Measurements from ENCODE around the gene COX8A.
A peak's percentile ranks its signal among the peaks of the same experiment; 100 is the strongest.
"Not testable (repeated sequence)": the region's sequence is repeated elsewhere in the genome, so short reads cannot be mapped to it uniquely, and the experiment has no call there.

Gene COX8A, protein sequence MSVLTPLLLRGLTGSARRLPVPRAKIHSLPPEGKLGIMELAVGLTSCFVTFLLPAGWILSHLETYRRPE

DNA sequence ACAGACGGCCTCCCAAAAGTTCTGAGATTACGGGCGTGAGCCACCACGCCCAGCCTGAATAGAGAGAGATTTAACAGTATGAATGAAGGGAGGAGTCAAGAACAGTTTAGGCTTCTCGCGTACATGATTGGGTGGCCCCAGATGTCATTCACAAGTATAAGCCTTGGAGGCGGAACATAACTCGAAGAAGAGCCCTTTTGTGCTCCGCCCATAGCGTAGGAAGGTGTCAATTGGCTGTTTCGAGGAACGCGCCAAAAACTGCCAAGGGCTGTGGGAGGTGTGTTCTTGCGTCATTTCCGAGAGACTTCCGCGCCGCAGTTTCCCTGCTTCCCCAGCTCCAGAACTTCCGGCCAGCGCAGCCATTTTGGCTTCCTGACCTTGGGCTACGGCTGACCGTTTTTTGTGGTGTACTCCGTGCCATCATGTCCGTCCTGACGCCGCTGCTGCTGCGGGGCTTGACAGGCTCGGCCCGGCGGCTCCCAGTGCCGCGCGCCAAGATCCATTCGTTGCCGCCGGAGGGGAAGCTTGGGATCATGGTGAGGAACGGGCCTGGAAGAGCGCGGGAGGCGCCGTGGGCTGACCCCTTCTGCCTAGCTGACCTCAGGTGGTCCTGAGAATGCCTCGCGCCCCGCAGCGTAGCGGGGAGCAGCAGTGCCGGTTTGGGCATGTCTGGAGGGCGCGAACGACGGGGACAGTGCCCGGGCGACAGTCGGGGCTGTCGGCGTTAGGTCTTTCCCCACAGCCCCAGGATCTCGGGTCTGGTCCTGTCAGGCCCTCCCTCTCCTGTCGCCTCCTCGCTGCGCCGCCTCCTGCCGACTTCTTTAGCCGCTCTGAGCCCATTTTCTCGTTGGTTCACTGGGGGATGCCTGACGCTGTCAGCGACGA, at the start of gene COX8A:
Gene COX8A (plus strand): TSS at position 362 of the 885 bp plus-strand sequence. CDS start 61 bp downstream, at position 423.
- peak; percentile 89 for DNase-seq (ENCODE audit: low read depth)

DNA sequence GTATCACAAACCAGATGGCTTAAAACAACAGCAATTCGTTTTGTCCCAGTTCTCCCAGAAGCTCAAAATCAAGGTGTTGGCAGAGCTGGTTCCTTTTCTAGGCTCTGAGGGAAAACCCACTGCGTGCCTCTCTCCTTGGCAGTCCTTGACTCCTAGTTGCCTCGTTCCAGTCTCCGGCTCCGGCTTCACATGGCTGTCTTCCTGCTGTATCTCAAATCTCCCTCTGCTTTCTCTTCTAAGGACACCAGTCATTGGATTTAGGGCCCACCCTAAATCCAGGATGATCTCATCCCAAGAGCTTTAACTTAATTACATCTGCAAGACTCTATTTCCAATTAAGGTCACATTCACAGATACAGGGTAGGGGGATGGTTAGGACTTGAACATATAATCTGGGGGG, 44.8 kb upstream of the COX8A start:
- no peak for DNase-seq (ENCODE audit: low read depth)

DNA sequence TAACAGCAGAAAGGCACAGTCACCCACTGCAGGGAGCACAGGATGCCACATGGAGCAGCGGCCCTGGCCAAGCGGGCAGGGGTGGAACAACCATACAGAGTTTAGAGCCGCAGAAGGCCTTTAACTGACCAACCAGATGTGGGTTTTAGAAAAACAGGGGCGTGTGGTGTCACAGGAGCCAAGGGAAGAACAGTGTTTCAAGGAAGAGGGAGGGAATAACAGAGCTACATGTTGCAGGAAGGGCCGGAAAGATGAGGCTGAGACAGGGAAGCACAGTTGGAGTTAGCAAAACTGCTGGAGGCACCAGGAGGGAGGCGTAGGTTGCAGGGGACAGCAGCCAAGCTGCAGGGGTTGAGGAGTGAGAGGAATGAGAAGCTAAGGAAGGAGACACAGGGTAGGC, 43.4 kb upstream of the COX8A start:
- DNase-seq (ENCODE audit: low read depth) = no peak

DNA sequence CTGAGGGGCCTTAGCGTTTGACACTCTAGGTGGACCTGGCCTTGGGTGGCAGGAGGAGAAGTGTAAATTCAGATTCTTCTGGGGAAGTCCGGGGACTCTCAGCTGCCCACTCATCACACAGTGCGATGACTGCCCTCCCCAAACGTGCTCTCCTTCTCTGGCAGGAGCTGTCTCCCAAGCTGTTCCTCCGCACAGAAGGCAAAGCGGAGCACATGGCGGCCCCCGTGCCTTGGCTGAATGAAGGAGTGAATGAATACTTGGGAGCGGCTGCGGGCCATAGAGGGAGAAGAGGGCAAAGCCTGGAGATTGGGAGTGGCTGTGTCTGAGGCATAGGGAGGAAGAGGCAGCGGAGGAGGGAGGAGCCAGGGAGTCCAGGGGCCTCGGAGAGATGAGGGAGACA, 42.5 kb upstream of the COX8A start:
- no peak for DNase-seq (ENCODE audit: low read depth)

DNA sequence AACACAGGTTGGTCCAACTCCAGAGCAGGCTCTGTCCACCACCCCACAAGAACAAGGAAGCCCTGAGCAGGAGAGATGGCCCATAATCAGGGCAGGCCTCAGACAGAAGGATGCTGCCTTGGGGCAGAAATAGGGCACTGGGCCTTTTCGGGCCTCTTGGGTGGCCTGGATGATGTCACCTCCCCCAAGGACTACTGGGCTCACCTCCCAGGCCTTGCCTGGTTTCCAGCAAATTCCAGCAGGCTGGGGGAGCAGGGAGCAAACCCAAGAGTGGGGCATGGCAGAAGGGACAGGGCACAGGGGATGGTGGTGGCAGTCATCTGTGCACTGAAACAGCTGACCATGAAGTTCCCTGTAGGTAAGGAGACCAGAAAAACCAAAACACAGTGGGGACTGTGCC, 41.0 kb upstream of the COX8A start:
- DNase-seq (ENCODE audit: low read depth) = no peak

DNA sequence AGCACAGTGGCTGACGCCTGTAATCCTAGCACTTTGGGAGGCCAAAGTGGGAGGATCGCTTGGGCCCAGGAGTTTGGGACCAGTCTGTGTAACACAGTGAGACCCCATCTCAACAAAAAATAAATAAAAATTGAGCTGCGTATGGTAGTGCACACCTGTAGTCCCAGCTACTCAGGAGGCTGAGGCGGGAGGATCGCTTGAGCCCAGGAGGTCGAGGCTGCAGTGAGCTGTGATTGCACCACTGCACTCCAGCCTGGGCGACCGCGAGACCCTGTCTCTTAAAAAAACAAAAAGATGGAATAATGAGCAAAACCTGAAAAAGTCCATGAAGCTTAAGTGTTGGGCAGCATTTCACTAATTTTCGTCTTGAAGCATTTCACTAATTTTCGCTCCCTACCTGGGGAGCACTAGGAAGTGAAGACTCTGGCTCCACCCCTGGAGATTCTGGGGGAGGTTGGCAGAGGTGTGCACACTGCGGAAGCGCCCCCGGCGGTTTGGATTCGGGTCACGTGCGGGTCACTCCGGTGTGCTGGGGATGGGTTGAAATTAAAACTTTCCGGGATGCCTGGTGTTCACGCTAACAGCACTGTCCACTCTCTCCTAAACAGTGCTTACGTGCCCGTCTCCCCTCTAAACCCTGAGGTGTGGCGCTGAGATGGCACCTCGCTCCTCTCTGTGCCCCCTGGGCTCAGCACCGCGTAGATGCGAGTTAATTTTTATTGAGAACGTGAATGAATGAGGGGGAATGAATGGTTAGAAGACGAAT, 36.5 kb upstream of the COX8A start:
- DNase-seq (ENCODE audit: low read depth) = no peak

DNA sequence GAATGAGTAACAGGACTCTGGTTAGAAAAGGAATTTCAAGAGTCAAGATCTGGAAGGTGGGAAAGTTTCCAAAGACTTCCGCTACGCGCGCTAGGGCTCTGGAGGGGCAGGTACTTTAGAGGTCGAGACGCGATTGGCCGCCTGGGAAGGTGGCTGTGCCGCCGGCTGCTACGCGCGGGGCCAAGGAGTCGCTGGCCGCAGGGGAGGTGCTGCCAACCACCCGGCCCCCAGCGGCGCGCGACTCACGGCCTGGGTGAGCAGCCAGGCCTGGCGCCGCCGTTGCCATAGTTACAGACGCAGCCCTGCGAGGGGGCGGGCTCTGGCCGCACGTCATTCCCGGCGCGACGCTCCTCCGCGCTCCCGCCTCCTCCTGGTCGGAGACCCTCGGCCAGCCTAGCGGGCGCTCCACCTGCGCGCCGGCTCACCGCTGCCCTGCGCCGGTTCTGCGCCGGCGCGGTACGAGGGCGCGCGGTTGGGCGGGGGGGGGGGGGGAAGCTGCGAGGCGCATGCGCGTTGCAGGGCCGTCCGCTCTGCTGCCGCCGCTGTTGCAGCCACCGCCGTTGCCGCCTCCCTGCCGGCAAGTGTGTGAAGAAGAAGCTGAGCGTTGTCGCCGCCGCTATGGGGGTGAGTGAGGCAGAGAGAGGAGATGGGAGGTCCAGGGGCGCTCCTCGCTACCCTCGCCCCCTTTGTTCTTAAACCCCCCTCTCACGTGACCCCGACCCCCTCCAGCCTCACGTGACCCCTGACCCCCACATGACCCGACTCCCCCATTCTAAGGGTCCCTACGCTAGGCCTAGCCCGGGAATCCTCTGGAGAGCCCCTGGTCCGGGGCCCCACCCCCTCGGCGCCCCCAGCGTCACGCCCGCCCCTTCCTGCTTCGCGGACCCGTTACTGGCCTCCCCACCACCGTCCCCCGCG, 35.7 kb upstream of the COX8A start, which contains the start of gene NAA40:
Gene NAA40 (plus strand): TSS at position 524 of the 918 bp plus-strand sequence. CDS start 95 bp downstream, at position 619.
- DNase-seq (ENCODE audit: low read depth) = peak; percentile 89

DNA sequence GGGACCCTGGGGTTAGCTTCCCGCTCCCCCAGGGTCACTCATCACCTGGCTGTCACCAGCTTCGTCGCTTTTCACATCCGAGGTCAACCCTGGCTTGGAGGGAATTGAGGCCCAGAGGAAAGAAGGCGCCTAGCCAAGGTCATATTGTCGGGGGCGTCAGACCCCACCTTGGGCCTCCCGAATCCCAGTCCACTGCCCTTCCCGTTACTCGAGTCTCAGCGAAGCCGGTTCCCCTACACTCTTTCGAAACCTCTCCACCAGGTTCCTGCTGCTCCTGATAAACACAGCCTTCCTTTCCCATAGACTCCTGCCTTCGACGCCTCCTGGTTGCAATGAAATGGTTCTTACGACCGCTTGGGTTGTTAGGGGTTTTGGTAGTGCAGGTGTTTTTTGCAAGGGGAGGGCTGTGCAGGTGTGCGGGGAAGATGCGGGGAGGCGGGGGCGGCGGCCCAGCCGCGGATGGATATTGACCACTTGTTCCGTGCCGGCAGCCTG, 35.0 kb upstream of the COX8A start:
- no peak for DNase-seq (ENCODE audit: low read depth)

DNA sequence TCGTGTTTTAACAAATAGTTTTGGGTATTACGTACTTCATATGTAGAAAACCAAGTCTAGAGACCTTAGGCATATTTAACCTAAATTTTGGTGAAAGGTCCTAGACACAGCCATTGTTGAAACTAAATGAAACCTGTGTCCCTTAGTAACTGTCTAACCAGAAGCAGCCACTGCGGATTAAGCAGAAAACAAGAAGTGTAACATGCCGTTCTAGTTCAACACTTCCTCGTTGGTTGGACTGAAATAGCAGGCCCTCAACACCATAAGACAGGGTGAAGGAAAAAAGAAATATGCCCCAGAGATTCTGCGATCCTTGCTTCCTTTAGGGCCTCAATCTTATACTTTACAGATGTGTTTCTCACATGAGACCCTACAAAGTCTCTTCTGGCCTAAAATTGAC, 33.6 kb upstream of the COX8A start:
- DNase-seq (ENCODE audit: low read depth) = no peak

DNA sequence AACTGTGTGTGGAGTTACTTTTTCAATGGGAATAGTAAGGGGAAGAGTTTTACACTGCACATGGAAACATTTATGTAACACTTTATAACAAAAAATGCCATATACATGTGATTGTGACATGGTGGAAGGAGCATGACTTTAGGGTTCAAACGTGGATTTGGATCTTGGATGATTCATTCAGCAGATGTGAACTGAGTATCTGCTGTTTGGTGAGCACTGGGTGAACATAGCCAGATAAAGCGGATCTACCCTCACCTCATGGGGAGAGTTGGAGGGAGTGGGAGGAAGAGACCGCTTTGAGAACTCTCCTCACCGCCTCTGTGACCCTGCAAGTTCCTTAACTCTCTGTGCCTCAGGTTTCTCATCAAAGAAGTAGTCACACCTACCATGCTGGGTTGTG, 32.5 kb upstream of the COX8A start:
- no peak for DNase-seq (ENCODE audit: low read depth)

DNA sequence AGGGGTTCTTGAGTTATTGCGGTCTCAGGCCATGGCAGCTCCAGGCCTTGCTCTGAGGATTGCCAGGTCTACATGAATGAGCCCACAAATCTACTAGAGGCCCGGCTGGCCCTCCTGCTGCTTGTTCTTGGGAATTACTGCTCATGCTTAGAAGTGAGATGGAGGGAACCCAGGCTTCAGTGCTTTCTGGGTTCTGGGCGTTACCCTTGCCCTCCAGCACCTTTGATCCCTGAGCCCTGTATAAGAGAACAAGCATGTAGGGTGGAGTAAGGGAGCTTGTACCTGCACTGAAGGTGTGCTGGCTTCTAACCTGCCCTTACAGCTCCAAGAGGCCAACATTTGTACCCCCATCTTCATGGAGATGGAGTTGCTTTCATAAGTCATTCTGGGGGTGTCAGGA, 31.6 kb upstream of the COX8A start:
- DNase-seq (ENCODE audit: low read depth) = no peak

DNA sequence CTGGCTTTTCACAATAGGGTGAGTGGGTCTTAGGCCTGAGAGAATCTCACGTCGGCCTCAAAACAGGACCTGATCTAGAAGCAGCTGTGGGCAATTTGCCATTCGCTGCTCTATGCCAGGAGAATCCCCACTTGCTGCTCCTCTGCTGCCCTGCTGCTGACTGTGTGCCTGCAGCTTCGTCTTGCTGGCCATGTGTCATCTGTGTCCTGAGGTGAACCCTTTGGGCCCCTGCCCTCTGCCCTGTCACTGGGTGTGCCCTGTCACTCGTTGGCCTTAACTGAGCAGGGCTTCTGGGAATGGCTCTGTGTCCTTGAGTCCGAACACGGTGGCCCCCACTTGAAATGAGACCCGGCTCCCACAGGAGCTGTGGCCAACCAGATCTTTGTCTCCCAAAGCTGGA, 29.4 kb upstream of the COX8A start:
- no peak for DNase-seq (ENCODE audit: low read depth)

DNA sequence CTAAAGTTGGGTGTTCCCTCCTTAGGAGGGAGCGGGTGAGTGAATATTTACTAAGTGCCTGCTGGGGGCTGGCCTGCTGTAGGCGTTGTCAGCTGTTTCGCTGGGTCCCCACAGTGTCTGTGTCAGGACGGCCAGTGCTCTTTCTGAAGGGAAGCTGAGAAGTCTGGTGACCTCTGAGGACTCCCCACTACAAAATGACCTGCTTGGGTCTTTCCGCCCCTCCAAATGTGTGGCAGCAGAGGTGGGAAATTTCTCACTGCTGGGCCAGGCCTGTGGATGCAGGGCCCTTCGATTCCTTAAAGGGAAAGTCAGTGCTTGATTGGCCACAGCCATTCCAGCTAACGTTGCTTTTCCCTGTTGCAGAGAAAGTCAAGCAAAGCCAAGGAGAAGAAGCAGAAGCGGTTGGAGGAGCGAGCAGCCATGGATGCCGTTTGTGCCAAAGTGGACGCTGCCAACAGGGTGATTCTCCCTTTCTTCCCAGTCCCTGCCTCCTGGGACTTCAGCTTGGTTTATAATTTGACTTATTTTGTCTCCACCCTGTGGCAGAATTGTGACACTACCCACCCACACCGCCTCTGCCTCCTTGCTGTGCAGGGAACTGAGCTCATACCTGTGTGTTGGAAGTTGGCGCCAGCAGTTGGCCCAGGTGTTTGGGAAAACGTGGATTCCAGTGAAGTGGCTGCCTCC, 28.8 kb upstream of the COX8A start:
- no peak for DNase-seq (ENCODE audit: low read depth)

DNA sequence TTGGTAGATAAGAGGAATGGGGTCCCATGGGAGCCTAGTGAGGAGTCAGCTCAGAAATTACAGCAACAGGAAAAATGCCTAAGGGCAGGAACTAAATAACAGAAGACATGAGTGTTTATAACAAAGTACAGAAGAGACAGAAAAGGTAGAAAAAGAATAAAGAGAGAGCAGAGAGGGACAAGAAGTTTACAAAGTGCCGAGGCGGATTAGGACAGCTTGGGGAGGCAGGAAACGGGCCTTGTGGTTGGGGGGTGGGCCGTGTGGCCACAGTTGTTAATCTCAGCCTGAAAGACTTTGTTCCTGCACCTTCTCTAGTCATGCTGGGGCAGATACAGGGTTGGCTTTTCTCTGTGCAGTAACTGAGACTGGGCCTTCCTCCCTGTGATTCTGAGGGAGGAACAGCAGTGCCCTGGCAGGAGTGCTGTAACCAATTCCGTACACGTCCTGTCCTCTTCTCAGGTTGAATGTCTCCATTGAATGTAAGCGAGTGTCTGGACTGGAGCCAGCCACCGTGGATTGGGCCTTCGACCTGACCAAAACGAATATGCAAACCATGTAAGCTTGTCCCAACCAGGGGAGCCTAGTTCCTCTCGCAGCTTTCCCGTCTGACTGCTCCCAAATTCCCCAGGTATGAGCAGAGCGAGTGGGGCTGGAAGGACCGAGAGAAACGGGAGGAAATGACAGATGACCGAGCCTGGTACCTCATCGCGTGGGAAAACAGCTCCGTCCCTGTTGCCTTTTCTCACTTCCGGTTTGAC, 22.5 kb upstream of the COX8A start:
- DNase-seq (ENCODE audit: low read depth) = no peak

DNA sequence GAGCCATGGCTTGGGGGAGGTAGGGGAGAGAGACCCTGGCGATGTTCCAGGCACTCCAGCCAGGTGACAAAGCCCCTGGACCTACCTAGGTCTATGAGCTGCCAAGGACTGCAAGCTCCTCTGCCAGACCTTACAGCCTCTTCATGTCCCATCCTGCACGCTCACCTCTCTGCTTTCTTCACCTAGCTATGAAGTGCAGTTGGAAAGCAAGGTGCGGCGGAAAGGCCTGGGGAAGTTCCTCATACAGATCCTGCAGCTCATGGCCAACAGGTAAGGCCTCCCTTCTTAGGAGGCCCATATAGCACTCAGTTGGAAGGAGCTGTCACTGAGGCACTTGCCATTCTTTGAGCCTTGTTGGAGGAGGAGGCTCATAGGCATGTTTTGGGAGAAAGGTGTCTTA, 21.9 kb upstream of the COX8A start:
- DNase-seq (ENCODE audit: low read depth) = no peak

DNA sequence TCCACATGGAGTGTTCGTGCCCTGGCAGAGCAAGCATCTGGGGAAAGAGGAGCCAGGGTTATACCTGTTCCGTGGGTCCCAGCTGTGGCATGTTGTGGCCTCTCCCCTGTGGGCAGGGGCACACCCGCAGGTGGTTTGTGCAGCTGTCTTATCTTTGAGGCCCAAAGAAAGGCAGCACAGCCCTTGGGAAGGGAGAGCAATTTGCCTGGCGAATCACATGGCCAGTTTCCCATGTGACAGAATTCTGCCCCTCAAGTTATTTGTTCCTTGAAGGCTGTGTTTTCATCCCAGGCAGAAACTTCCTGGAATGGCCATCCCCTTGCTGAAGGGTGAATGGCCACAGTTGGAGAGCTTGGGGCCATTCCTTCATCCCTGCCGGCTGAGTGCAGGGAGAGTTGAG, 16.4 kb upstream of the COX8A start:
- no peak for DNase-seq (ENCODE audit: low read depth)

DNA sequence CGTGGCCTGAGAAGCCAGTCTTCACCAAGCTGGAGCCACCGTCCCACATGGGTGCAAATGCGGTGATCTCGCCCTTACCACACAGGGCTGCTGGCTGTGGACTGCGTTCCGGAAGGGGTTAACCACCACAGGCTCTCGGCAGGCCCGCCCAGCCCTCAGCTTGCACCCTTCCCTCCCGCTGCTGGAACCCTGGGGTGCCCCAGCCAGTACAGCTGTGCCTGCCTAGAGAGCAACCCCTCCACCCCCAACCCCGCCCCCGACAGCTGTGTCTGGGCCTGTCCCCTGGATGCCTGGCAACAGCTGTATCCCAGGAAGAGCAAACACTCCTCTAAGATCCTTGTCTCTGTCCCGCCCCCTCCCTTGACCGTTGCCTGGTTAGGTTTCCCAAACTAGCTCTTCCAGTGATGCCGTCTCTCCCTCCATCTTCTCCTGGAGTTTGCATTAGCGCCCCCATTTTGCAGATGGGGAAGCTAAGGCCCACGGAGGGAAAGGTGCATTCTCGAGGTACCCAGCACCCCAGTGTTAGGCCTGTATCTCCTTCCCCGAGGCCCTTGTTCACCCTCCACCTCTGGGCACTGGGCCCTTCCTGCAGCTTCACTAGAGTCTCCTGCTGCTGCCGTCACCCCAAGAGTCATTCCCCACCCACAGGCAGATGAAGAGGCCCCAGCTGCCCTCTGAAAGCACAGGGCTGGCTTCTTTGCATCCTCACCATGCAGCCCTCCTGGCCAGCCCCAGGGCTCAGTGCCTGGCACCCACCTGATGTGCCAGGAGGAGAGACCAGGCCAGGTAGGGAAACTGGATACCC, 12.6 kb upstream of the COX8A start:
- no peak for DNase-seq (ENCODE audit: low read depth)

DNA sequence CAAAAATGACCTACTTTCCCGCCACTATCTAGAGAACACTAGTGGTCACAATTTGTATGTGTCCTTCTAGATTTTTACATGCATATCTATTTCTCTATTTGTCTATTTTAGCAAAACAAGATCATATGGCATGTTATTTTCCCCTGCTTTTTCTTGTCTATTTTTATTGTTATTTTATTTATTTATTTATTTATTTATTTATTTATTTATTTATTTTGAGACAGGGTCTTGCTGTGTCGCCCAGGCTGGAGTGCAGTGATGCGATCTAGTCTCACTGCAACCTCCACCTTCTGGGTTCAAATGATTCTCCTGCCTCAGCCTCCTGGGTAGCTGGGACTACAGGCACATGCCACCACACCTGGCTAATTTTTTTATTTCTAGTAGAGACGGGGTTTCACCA, 10.5 kb upstream of the COX8A start:
- DNase-seq (ENCODE audit: low read depth) = not testable (repeated sequence)

DNA sequence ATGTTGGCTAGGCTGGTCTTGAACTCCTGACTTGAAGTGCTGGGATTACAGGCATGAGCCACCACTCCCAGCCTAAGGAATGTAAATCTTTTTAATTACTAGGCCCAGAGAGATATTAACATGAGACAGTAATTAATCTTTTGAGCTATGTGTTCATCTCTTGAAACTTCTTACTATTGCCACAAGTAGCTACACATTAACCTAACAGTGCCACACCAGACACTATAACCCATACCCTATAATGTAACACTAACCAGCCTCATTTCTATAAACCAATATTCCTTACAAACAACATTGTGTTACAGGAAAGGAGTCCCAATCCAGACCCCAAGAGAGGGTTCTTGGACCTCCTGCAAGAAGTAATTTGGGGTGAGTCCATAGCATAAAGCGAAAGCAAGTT, 8.0 kb upstream of the COX8A start:
- no peak for DNase-seq (ENCODE audit: low read depth)

DNA sequence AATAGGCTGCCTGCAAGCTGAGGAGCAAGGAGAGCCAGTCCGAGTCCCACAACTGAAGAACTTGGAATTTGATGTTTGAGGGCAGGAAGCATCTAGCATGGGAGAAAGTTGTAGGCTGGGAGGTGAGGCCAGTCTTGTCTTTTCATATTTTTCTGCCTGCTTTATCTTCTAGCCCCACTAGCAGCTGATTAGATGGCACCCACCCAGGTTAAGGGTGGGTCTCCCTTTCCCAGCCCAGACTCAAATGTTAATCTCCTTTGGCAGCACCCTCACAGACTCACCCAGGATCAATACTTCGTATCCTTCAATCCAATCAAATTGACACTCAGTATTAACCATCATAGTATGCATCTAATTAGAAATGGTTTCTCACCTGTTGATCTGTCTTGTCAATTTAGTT, 5.0 kb upstream of the COX8A start:
- no peak for DNase-seq (ENCODE audit: low read depth)
